Testis (tissue), 3 donors: ENCODE results near the gene RBPJ. TPM values are rescaled to one million over a fixed set of nuclear protein-coding genes. Genes with fewer than 3 reads are reported as not detected.
"Not testable (repeated sequence)": the region's sequence is repeated elsewhere in the genome, so short reads cannot be mapped to it uniquely, and the experiment has no call there.

Source experiments
- DNase-seq: peaks from one replicate; pipeline ENCODE4 v3.0.0-alpha.2; 2019
- H3K27ac ChIP-seq, 2 donors: fragments of 200-600 bp; sonication (generic); one replicate each; pipeline ENCODE4 v1.5.1; 2019
- H3K27me3 ChIP-seq: fragments of 200-600 bp; sonication (generic); one replicate; pipeline ENCODE4 v1.5.1; 2019
- H3K36me3 ChIP-seq: fragments of 200-600 bp; sonication (generic); one replicate; pipeline ENCODE4 v1.5.1; 2017; ENCODE audit warnings: low read depth; ENCODE audit errors: missing control alignments
- H3K4me1 ChIP-seq: fragments of 200-600 bp; sonication (generic); one replicate; pipeline ENCODE4 v1.5.1; 2019
- H3K4me3 ChIP-seq, 2 donors: fragments of 200-600 bp; sonication (generic); one replicate each; pipeline ENCODE4 v1.5.1; 2017 to 2019
- H3K9me3 ChIP-seq: fragments of 200-600 bp; sonication (generic); one replicate; pipeline ENCODE4 v1.5.1; 2017
- POLR2A ChIP-seq: fragments of 450-650 bp; IDR thresholded peaks from one replicate; pipeline ENCODE4 v1.6.1; 2017; ENCODE audit warnings: antibody characterized with exemption, mild to moderate bottlenecking, moderate library complexity
- WGBS, 2 donors: methylation state at CpG; one replicate each; pipeline ENCODE4 v1.1.5; 2018; 5-methylcytosine and 5-hydroxymethylcytosine counted together
- intact Hi-C: fragments of 100-400 bp; cut with DNase I; formaldehyde crosslinking; loops from one replicate; pipeline ENCODE4 v1.15.1; 2023; ENCODE audit warnings: low total_unique reads
- polyA plus RNA-seq: library from polyadenylated mRNA; stranded (reverse); fragments of 350-450 nt; fragmentation: Illumina TruSeq; extraction: RNeasy Lipid Tissue Mini Kit (QIAGEN cat#74804); gene quantifications from one replicate; pipeline ENCODE4 v1.2.3, GENCODE V29; 2014; ENCODE audit warnings: low read depth, low replicate concordance; ENCODE audit not compliant: insufficient read depth
- total RNA-seq, 2 donors: library from RNA; depleted of rRNA; stranded (reverse); fragments of >200 nt; gene quantifications; one replicate each; pipeline ENCODE4 v1.2.3, GENCODE V29; 2016
- TF ChIP-seq, protein P1 (sequence below), 3 experiments: fragments of 450-650 bp in 2 of 3; fragments of 200-600 bp in 1 of 3; sonication (generic) in 1 of 3; IDR thresholded peaks; one replicate each; pipeline ENCODE4 v1.5.1; 2016 to 2019; ENCODE audit warnings: antibody characterized with exemption in 3 of 3, mild to moderate bottlenecking in 2 of 3, moderate library complexity in 1 of 3

The RBPJ gene
- total and polyA plus RNA-seq, 3 donors from 2014 or later = 57.7 to 75.8 (median 71.6) TPM

DNA sequence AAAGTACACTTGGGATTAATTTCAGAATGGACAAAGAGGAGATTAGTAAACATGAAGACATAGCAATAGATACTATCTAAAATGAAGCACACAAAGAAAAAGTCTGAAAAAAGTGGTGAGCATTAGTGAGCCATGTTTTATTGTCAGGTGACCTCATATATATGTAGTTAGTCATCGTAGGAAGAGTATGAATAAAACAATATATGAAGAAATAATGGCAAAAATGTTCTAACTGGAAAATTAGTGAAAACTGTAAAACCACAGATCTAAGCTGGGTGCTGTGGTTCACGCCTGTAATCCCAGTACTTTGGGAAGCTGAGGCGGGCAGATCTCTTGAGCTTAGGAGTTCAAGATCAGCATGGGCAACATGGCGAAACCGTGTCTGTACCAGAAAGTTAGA, 67.9 kb downstream of the RBPJ start:
- Histone ChIP-seq H3K4me3 (no peak overlapping the region), H3K27ac (no peak overlapping the region), H3K9me3 (no peaks in the 10 kb centered on the region), H3K36me3 (no peaks in the 10 kb centered on the region), H3K27me3 (no peaks in the 10 kb centered on the region), H3K4me1 (no peaks in the 10 kb centered on the region)
- TF ChIP-seq, protein P1, sequence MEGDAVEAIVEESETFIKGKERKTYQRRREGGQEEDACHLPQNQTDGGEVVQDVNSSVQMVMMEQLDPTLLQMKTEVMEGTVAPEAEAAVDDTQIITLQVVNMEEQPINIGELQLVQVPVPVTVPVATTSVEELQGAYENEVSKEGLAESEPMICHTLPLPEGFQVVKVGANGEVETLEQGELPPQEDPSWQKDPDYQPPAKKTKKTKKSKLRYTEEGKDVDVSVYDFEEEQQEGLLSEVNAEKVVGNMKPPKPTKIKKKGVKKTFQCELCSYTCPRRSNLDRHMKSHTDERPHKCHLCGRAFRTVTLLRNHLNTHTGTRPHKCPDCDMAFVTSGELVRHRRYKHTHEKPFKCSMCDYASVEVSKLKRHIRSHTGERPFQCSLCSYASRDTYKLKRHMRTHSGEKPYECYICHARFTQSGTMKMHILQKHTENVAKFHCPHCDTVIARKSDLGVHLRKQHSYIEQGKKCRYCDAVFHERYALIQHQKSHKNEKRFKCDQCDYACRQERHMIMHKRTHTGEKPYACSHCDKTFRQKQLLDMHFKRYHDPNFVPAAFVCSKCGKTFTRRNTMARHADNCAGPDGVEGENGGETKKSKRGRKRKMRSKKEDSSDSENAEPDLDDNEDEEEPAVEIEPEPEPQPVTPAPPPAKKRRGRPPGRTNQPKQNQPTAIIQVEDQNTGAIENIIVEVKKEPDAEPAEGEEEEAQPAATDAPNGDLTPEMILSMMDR (IDR thresholded peaks at IDR 0.05) = no peak
- no peak for TF ChIP-seq POLR2A
- 94 to 95% methylated on average over 5 of the region's 5 CpGs for WGBS, 2 donors
- intact Hi-C loops = no loop called here
- DNase-seq = no peak

DNA sequence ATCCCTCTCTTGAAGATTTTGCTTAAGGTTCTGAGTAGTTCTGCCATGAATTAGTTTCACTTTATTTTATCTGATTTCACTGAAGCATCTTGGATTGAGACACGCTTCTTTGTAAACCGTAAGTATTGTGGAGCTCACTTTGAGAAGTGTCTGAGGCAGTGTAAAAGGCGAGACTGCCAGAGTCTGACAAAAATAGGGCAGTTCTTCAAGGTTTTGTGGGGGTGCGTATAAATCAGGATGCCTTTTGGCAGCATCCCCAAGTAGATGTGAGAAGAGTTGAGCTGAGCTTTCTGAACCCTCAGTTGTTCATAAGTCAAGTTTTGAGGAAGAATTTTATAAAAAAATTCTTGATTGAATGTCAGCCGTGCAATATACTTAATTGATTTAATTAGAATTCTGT, 76.3 kb downstream of the RBPJ start:
- no peaks in the 10 kb centered on the region for H3K4me1 ChIP-seq
- H3K4me3 ChIP-seq = no peak overlapping the region
- H3K9me3 ChIP-seq = no peaks in the 10 kb centered on the region
- no peaks in the 10 kb centered on the region for H3K36me3 ChIP-seq
- WGBS, 2 donors = 56 to 64% methylated on average over 5 of the region's 5 CpGs
- intact Hi-C loops = no loop called here
- no peak for TF ChIP-seq POLR2A
- TF ChIP-seq, protein P1 (IDR thresholded peaks at IDR 0.05) = no peak
- H3K27ac ChIP-seq = no peak overlapping the region
- H3K27me3 ChIP-seq = no peaks in the 10 kb centered on the region
- peak; percentile 18 for DNase-seq

DNA sequence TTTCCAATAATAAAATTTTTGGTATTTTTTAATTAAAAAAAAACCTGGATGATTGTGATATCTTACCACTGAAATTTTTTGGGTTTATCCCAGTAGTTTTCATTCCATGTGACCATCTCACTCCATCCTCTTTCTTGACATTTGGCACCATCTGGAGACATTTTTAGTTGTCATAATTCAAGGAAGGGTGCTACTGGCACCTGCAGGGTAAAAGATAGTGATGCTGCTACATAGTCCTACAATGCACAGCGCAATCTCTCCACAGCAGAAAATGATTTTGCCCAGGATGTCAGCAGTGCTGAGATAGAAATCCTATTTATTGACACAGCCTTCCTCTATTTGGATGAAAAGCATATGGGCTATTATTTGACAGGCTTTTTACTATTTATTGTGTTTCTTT, 79.3 kb downstream of the RBPJ start:
- no peak for DNase-seq
- no peaks in the 10 kb centered on the region for H3K27me3 ChIP-seq
- no peaks in the 10 kb centered on the region for H3K4me1 ChIP-seq
- H3K4me3 ChIP-seq = no peak overlapping the region
- no peaks in the 10 kb centered on the region for H3K36me3 ChIP-seq
- H3K27ac ChIP-seq = no peak overlapping the region
- TF ChIP-seq POLR2A = no peak
- TF ChIP-seq, protein P1 (IDR thresholded peaks at IDR 0.05) = no peak
- no peaks in the 10 kb centered on the region for H3K9me3 ChIP-seq
- 100% methylated on average over 1 of the region's 1 CpG for WGBS, 2 donors
- intact Hi-C loops = no loop called here

DNA sequence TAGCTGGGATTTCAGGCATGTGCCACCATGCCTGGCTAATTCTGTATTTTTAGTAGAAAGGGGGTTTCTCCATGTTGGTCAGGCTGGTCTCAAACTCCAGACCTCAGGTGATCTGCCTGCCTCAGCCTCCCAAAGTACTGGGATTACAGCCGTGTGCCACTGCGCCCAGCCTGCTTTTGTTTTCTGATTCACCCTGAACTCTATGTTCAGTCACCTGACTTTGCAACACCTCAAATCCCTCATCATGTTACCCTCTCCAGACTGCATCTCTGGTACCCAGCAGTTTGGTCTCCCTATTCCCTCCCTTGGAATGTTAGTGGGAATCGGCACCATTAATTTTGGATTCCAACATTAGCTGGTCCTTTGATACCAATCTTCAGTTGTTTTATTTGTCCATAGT, 81.2 kb downstream of the RBPJ start:
- WGBS, 2 donors = 92 to 100% methylated on average over 3 of the region's 3 CpGs
- H3K9me3 ChIP-seq, H3K4me1 ChIP-seq, H3K27ac ChIP-seq, intact Hi-C loops, DNase-seq, H3K27me3 ChIP-seq, H3K4me3 ChIP-seq, H3K36me3 ChIP-seq: not testable (repeated sequence)

DNA sequence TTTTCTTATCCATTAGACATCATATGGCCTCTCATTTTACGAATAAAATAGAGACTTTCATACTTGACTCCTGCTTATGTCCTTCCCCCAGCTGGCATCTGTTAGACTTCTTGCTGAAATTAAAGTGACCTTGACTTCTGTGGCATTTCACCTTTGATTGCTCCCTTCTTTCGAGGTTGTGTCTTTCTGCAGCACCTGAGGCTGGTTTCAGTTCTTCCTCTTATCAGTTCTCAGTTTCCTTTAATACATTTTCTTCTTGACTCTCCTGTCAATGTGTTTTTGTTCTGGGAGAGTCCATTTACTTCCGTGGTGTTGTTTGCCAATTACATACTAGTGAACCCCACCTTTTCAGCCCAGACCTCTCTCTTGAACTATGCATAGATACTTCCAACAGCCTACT, 81.6 kb downstream of the RBPJ start:
- H3K27ac ChIP-seq = no peak overlapping the region
- no peaks in the 10 kb centered on the region for H3K36me3 ChIP-seq
- no peaks in the 10 kb centered on the region for H3K27me3 ChIP-seq
- intact Hi-C loops = no loop called here
- no peaks in the 10 kb centered on the region for H3K4me1 ChIP-seq
- DNase-seq = no peak
- WGBS, 2 donors = 68 to 70% methylated on average over 3 of the region's 3 CpGs
- no peaks in the 10 kb centered on the region for H3K9me3 ChIP-seq
- no peak overlapping the region for H3K4me3 ChIP-seq
- TF ChIP-seq, protein P1 (IDR thresholded peaks at IDR 0.05) = no peak
- no peak for TF ChIP-seq POLR2A
